ENCODE measurements around the gene WDR26.

The WDR26 gene

DNA sequence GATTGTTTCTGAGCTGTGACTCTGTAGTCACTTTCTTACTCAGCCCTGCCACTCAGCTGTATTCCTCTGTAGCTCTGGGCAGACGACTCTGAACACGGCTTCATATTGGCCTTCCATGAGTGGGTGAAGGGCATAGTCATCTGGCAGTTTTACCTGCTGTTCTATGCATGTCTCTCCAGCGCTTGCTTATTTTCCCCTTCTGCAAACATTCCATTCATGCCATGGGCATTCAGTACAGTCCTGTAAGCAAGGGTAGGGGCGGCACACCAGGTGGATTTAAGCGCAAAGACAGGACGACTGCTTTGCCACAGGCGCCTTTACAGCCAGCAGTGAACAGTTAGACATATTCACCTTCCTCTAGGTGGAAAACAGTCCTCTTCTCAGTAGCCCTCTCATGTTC lies 4.4 kb upstream of the WDR26 start:
- POLR2A ChIA-PET, result no interaction called here

DNA sequence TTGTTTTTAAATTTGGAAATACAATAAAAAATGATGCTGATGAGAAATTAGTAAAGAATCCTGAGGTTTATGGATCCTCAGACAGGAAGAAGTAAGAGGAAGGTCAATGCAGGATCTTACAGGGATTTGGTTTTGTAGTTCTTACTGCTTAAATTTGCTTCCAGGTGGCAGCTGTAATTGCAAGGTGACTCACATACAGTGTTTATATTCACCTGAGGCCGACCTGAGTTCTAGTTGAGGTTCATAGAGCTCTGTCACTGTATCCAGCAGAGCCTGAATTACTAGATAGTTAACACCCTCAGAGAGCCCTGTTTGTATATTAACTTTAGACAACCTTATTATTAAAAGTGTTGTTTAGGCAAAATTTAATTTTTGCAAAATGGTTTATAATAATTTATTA lies 1.4 kb upstream of the WDR26 start:
- CTCF ChIA-PET, result interaction anchor here (1.0 to 1.4 kb wide), 2 partner anchors 13 to 21 kb away, joined by 3 to 4 read pairs; no protein-coding TSS in a partner anchor
- TF ChIP-seq, protein P1, sequence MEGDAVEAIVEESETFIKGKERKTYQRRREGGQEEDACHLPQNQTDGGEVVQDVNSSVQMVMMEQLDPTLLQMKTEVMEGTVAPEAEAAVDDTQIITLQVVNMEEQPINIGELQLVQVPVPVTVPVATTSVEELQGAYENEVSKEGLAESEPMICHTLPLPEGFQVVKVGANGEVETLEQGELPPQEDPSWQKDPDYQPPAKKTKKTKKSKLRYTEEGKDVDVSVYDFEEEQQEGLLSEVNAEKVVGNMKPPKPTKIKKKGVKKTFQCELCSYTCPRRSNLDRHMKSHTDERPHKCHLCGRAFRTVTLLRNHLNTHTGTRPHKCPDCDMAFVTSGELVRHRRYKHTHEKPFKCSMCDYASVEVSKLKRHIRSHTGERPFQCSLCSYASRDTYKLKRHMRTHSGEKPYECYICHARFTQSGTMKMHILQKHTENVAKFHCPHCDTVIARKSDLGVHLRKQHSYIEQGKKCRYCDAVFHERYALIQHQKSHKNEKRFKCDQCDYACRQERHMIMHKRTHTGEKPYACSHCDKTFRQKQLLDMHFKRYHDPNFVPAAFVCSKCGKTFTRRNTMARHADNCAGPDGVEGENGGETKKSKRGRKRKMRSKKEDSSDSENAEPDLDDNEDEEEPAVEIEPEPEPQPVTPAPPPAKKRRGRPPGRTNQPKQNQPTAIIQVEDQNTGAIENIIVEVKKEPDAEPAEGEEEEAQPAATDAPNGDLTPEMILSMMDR (IDR thresholded peaks at IDR 0.05; ENCODE audit: control extremely low read depth, extremely low read depth, low read depth, missing control alignments), result no peak
- POLR2A ChIA-PET, result no interaction called here
- no peak for DNase-seq (ENCODE audit: extremely low spot score)

More for the DNA sequence above, 4.4 kb upstream of the WDR26 start:
- CTCF ChIA-PET, result interaction anchor here (1.0 to 1.7 kb wide), 3 partner anchors 12 to 19 kb away, joined by 3 to 10 read pairs (median 5); no protein-coding TSS in a partner anchor
- DNase-seq (ENCODE audit: extremely low spot score), result no peak
- TF ChIP-seq, protein P1 (IDR thresholded peaks at IDR 0.05; ENCODE audit: control extremely low read depth, extremely low read depth, low read depth, missing control alignments), result no peak

DNA sequence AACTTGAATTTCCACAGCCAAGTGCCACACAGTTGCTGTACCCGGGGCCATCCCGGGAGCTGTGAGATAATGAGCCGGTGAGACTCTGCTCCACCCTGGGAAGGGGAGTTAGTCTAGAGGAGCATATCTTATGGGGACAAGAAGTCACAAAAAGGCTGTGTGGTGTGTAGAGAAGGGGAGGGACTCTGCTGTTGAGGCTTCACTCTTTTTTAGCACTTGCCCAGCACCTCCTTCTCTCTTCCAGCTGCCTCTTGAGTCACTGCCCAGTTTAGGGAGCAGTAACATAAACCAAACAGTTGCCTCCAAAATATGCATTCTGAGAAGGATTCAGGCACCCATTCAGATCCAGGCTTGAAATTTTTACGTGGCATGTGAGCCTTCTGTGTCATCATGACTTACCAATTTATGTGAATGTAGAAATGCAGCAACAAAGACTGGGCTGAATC lies 744 bp upstream of the WDR26 start:
- POLR2A ChIA-PET, result no interaction called here
- DNase-seq (ENCODE audit: extremely low spot score), result peak; percentile 26
- CTCF ChIA-PET, result interaction anchor here (1.4 to 1.7 kb wide), 3 partner anchors 14 to 102 kb away, joined by 3 read pairs; no protein-coding TSS in a partner anchor
- TF ChIP-seq, protein P1 (IDR thresholded peaks at IDR 0.05; ENCODE audit: control extremely low read depth, extremely low read depth, low read depth, missing control alignments), result no peak

DNA sequence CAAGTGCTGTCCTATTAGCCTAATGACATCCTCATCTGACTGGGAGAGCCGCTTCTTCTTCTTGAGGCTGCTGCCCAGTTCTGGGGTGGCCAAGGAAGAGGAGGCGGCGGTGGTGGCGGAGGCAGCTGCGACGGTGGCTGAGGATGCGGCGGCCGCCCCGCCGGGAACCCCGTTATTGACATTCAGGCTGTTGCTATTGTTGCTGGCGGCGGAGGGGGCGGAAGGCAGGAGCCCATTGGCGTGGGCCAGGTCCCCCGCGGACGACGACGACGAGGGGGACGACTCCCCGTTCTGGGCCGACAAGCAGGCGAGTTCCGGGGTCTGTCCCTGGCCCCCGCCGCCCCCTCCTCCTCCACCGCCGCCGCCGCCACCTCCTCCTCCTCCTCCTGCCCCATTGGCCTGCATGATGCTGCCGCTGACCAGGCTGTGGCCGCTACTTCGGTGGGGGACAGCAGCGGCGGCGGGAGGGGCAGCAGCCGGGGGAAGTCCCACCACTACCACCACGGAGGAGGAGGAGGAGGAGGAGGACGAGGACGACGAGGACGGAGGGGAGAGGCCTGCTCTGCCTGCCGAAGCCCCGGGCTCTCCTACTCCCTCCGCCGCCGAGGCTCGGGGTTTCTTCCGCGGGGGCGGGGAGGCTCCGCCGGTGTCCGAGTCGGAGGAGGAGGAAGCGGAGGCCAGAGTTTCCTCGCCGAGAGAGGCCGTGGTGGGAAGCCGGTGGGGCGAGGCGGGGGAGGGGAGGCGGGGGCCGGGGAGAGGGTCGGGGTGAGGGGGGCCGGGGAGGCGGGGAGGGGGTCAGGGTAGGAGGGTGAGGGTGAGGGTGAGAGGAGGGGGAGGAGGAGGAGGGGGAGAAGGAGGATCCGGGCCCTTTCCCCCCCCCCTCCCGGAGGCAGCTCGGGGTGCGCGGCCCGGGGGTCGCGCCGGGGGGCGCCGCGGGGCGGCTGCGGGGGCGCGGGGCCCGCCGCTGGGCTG lies 610 bp downstream of the WDR26 start:
- CTCF ChIA-PET, result interaction anchor here (1.2 to 1.7 kb wide), 3 partner anchors 15 to 100 kb away, joined by 3 read pairs; no protein-coding TSS in a partner anchor
- TF ChIP-seq, protein P1 (IDR thresholded peaks at IDR 0.05; ENCODE audit: control extremely low read depth, extremely low read depth, low read depth, missing control alignments), result no peak
- peak; percentile 46 for DNase-seq (ENCODE audit: extremely low spot score)
- POLR2A ChIA-PET, result interaction anchor here (0.6 kb wide), 1 partner anchor 265 kb away, joined by 6 read pairs; no protein-coding TSS in a partner anchor

DNA sequence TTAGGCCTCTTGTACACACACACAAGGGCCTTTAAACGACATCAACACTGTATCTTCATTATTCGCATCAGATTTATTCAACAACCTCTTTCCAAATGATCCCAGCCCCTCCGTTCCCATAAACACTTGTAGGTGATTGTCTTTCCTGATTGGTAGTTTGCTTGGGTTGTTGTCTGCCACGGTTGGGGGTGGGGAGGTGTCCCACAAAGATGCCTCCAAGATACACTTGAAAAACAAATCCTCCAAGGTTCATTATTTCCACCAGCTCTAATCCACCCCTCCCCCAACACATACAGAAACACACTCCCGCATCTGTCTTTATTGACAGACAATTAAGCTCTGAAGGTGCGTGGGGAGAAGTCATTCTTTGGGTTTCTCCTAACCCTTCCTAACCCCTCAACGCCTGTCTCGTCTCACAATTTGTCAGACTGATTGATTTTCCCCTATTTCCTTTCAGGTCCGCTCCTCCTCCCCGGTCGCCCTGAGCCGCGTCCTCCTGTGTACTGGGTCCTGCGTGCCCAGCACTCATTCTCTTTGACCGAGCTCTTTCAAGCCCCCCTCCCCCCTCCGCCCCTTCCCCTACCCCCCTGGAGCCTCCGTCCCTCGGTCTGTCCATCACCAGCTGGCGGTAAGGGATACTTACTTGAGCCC lies 1.4 kb downstream of the WDR26 start:
- TF ChIP-seq, protein P1 (IDR thresholded peaks at IDR 0.05; ENCODE audit: control extremely low read depth, extremely low read depth, low read depth, missing control alignments), result no peak
- no peak for DNase-seq (ENCODE audit: extremely low spot score)
- POLR2A ChIA-PET, result no interaction called here
- CTCF ChIA-PET, result interaction anchor here (1.2 to 2.2 kb wide), 2 partner anchors 16 to 65 kb away, joined by 3 to 5 read pairs; no protein-coding TSS in a partner anchor

DNA sequence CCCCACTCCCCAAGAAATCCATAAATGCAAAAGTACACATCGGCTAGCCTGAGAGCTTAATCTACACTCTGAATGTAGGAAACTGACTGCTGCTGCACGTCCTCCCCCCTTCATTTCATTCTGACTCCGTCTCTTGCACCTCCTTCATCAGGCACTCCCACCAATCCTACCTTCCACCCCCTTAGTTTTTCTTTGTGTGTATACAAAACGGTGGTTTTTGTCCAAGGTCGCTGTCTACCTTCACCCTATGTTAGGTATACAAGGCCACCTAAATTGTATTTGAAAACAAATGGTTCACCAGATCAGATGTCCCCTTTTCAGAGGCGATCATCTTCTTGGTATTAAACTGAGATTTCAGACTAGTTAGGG lies 1.9 kb downstream of the WDR26 start:
- ChIA-PET CTCF (interaction anchor here (1.2 to 2.2 kb wide), 3 partner anchors 15 to 25 kb away, joined by 4 to 5 read pairs (median 4); no protein-coding TSS in a partner anchor), POLR2A (no interaction called here)
- DNase-seq (ENCODE audit: extremely low spot score), result no peak
- TF ChIP-seq, protein P1 (IDR thresholded peaks at IDR 0.05; ENCODE audit: control extremely low read depth, extremely low read depth, low read depth, missing control alignments), result no peak

Data from GM10248 (cell line).